MM.1S (cell line): ENCODE data around the gene TNFSF8.

Source experiments
- DNase-seq: peaks from one replicate; pipeline ENCODE4 v3.0.0-alpha.2; 2015
- H2AFZ ChIP-seq: fragments of 300-600 bp; sonication (generic); 2 replicates; pipeline ENCODE4 v1.6.0; 2016; ENCODE audit warnings: antibody characterized with exemption, low read length
- H3F3A ChIP-seq: fragments of 300-600 bp; sonication (generic); 2 replicates; pipeline ENCODE4 v1.6.1; 2016; ENCODE audit warnings: mild to moderate bottlenecking, antibody characterized with exemption, low read length, moderate library complexity, mixed read lengths; ENCODE audit not compliant: insufficient read depth
- H3K27ac ChIP-seq: fragments of 300-600 bp; sonication (generic); 2 replicates; pipeline ENCODE4 v1.5.1; 2016; ENCODE audit warnings: mild to moderate bottlenecking, low read length
- H3K27me3 ChIP-seq: fragments of 300-600 bp; sonication (generic); replicated peaks from 2 replicates; pipeline ENCODE4 v1.6.0; 2016; ENCODE audit warnings: low read length; ENCODE audit not compliant: insufficient read depth
- H3K36me3 ChIP-seq: fragments of 300-600 bp; sonication (generic); replicated peaks from 2 replicates; pipeline ENCODE4 v1.6.1; 2016; ENCODE audit warnings: mild to moderate bottlenecking, low read length, mixed read lengths; ENCODE audit not compliant: insufficient read depth
- H3K4me1 ChIP-seq: fragments of 300-600 bp; sonication (generic); 2 replicates; pipeline ENCODE4 v1.6.1; 2016; ENCODE audit warnings: low read length, mixed read lengths
- H3K4me2 ChIP-seq: fragments of 300-600 bp; sonication (generic); 2 replicates; pipeline ENCODE4 v1.6.0; 2016; ENCODE audit warnings: low read depth, low read length
- H3K4me3 ChIP-seq: fragments of 300-600 bp; sonication (generic); 2 replicates; pipeline ENCODE4 v1.5.1; 2016; ENCODE audit warnings: low read length, mixed read lengths
- H3K79me2 ChIP-seq: fragments of 300-600 bp; sonication (generic); 2 replicates; pipeline ENCODE4 v1.6.1; 2016; ENCODE audit warnings: mixed run types, low read length, mixed read lengths
- H3K9ac ChIP-seq: fragments of 300-600 bp; sonication (generic); 2 replicates; pipeline ENCODE4 v1.6.1; 2016; ENCODE audit warnings: low read length, mixed read lengths
- H3K9me2 ChIP-seq: fragments of 300-600 bp; sonication (generic); replicated peaks from 2 replicates; pipeline ENCODE4 v1.6.1; 2016; ENCODE audit warnings: mild to moderate bottlenecking, low read length, mixed read lengths; ENCODE audit not compliant: insufficient read depth
- H3K9me3 ChIP-seq: fragments of 300-600 bp; sonication (generic); replicated peaks from 2 replicates; pipeline ENCODE4 v1.6.1; 2016; ENCODE audit warnings: mild to moderate bottlenecking, low read length, mixed read lengths; ENCODE audit not compliant: insufficient read depth
- H4K20me1 ChIP-seq: fragments of 300-600 bp; sonication (generic); 2 replicates; pipeline ENCODE4 v1.6.1; 2016; ENCODE audit warnings: mild to moderate bottlenecking, low read length, moderate library complexity, mixed read lengths; ENCODE audit not compliant: insufficient read depth
- EZH2 ChIP-seq: fragments of 300-600 bp; sonication (generic); optimal IDR thresholded peaks from 2 replicates; pipeline ENCODE3; 2017; ENCODE audit warnings: low read depth, mild to moderate bottlenecking, antibody characterized with exemption, low read length, mixed read lengths
- EZH2phosphoT487 ChIP-seq: fragments of 300-600 bp; sonication (generic); IDR thresholded peaks from 2 replicates; pipeline ENCODE4 v1.6.1; 2018; ENCODE audit warnings: antibody characterized with exemption, low read length
- TF ChIP-seq, protein P1 (sequence below): fragments of 300-600 bp; sonication (generic); IDR thresholded peaks from 2 replicates; pipeline ENCODE4 v1.5.1; 2016; ENCODE audit warnings: antibody characterized with exemption, low read length, mixed read lengths

The TNFSF8 gene

DNA sequence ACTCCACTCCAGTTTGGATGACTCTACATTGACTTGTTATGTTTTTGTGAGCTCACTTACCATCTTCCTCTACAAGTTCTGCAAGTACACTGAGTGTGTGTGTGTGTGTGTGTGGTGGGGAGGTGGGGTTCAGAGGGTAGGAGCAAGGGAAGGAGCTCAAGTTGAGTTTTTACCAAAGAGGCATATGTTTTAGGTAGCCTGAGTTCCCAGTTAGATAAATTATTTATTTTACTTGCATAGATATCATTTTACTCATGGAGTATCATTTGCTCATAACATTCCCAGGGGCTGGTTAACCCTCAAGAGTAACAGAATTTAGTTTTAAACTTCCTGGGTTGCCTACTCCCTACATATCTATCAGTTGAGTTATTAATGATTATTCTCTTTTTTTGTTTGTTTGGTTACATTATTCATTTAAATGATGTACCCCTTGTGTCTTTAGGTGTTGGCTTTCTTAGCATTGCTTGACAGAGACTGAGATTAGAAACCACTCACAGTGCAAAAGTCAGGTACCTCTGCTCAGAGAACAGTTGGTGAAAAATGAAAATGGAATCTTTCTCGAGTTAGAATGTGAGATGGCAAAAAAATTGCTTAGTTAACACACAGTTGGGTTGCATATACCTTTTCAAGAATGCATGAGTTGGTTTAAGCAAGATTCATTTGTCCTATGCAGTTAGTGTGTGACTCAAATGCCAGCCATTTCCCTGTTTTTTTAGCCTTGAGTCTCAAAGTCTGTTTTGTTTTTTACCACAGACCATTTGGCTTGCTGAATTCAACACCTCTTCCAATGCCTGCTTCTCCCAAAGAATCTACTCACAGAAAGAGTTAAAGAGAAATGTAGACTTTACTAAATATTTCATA, 29.2 kb downstream of the TNFSF8 start:
- TF ChIP-seq, protein P1, sequence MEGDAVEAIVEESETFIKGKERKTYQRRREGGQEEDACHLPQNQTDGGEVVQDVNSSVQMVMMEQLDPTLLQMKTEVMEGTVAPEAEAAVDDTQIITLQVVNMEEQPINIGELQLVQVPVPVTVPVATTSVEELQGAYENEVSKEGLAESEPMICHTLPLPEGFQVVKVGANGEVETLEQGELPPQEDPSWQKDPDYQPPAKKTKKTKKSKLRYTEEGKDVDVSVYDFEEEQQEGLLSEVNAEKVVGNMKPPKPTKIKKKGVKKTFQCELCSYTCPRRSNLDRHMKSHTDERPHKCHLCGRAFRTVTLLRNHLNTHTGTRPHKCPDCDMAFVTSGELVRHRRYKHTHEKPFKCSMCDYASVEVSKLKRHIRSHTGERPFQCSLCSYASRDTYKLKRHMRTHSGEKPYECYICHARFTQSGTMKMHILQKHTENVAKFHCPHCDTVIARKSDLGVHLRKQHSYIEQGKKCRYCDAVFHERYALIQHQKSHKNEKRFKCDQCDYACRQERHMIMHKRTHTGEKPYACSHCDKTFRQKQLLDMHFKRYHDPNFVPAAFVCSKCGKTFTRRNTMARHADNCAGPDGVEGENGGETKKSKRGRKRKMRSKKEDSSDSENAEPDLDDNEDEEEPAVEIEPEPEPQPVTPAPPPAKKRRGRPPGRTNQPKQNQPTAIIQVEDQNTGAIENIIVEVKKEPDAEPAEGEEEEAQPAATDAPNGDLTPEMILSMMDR: no peak
- TF ChIP-seq EZH2: no peak
- no peak for TF ChIP-seq EZH2phosphoT487
- Histone ChIP-seq H3K27me3 (no peaks in the 10 kb centered on the region), H3K9me3 (no peaks in the 10 kb centered on the region), H3K9me2 (no peaks in the 10 kb centered on the region), H3K4me1 (peaks cover 81% of the 10 kb centered on the region), H3K36me3 (no peaks in the 10 kb centered on the region), H3K27ac (peak overlapping the region; percentile 82), H2AFZ (peak overlapping the region; percentile 13), H3K4me3 (no peak overlapping the region), H3K79me2 (no peaks in the 10 kb centered on the region), H3F3A (peaks cover 51% of the 10 kb centered on the region), H4K20me1 (no peaks in the 10 kb centered on the region), H3K9ac (peak overlapping the region; percentile 2; the same call in 1 of the 2 replicates), H3K4me2 (peak overlapping the region; percentile 64; the same call in 1 of the 2 replicates)
- peak; percentile 77 for DNase-seq

DNA sequence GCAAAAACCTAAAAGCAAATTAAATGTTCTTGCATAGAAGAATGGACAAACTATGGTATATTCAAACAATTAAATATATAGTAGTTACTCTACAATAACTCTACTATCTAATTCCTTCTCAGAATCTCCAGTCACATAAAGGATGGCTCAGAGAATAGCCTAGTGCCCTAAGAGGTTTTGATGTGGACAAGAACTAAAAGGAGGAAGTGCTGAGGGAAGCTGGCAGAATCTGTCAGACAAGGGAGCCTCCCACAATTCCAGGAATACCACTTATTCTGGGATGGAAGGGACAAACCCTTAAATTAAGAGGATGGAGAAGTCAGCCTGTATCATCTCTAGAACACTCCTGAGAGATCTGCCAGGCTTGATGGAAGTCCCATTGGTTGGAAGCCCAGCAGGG, 30.4 kb downstream of the TNFSF8 start:
- H3K27me3 ChIP-seq: no peaks in the 10 kb centered on the region
- H3K27ac ChIP-seq: peak overlapping the region; percentile 80; the same call in 1 of the 2 replicates
- no peak overlapping the region for H2AFZ ChIP-seq
- H3K4me2 ChIP-seq: no peak overlapping the region
- peaks cover 51% of the 10 kb centered on the region for H3F3A ChIP-seq
- no peaks in the 10 kb centered on the region for H4K20me1 ChIP-seq
- H3K9me3 ChIP-seq: no peaks in the 10 kb centered on the region
- no peak overlapping the region for H3K4me3 ChIP-seq
- no peak for DNase-seq
- H3K79me2 ChIP-seq: no peaks in the 10 kb centered on the region
- H3K4me1 ChIP-seq: peaks cover 89% of the 10 kb centered on the region
- H3K9me2 ChIP-seq: no peaks in the 10 kb centered on the region
- no peak overlapping the region for H3K9ac ChIP-seq
- H3K36me3 ChIP-seq: no peaks in the 10 kb centered on the region
- TF ChIP-seq EZH2phosphoT487: no peak
- TF ChIP-seq, protein P1: no peak
- no peak for TF ChIP-seq EZH2

- H3K27ac ChIP-seq: peak overlapping the region; percentile 80
- no peaks in the 10 kb centered on the region for H3K9me3 ChIP-seq
- 0 out of 2 replicates have a peak overlapping the region, but pooled peaks have one; percentile 1 for H2AFZ ChIP-seq
- no peaks in the 10 kb centered on the region for H3K27me3 ChIP-seq
- no peaks in the 10 kb centered on the region for H3K36me3 ChIP-seq
- DNase-seq: no peak
- H4K20me1 ChIP-seq: no peaks in the 10 kb centered on the region
- peak overlapping the region; percentile 12; the same call in 1 of the 2 replicates for H3K9ac ChIP-seq
- no peaks in the 10 kb centered on the region for H3K79me2 ChIP-seq
- H3K4me1 ChIP-seq: peaks cover 89% of the 10 kb centered on the region
- no peaks in the 10 kb centered on the region for H3K9me2 ChIP-seq
- TF ChIP-seq EZH2 (no peak), EZH2phosphoT487 (no peak)
- TF ChIP-seq, protein P1: no peak
- H3K4me3 ChIP-seq: no peak overlapping the region; the same call in 1 of the 2 replicates
- H3K4me2 ChIP-seq: peak overlapping the region; percentile 52
- peaks cover 51% of the 10 kb centered on the region for H3F3A ChIP-seq
Measured at GRCh38 chr9:114899461-114899860, 30.9 kb downstream of the TNFSF8 start.
